Muscle layer of colon (tissue), 2 donors: ENCODE measurements around the gene KDM4C.

Source experiments
- H3K27ac ChIP-seq: one replicate; pipeline ENCODE4 v1.7.0; 2013; ENCODE audit warnings: low read depth, mild to moderate bottlenecking, low read length, moderate library complexity
- H3K27me3 ChIP-seq, 2 donors: one replicate each; pipeline ENCODE4 v1.7.0; 2013; ENCODE audit warnings: low read length in 2 of 2, mild to moderate bottlenecking in 2 of 2; ENCODE audit not compliant: insufficient read depth in 2 of 2, control insufficient read depth in 1 of 2
- H3K36me3 ChIP-seq: one replicate; pipeline ENCODE4 v1.7.0; 2013; ENCODE audit warnings: mild to moderate bottlenecking, low read length; ENCODE audit not compliant: insufficient read depth
- H3K4me1 ChIP-seq: one replicate; pipeline ENCODE4 v1.7.0; 2013; ENCODE audit warnings: mild to moderate bottlenecking, low read length; ENCODE audit not compliant: insufficient read depth
- H3K4me3 ChIP-seq, 2 donors: one replicate each; pipeline ENCODE4 v1.7.0; 2013; ENCODE audit warnings: low read length in 2 of 2, low read depth in 1 of 2, mild to moderate bottlenecking in 1 of 2, moderate library complexity in 1 of 2
- H3K9ac ChIP-seq: one replicate; pipeline ENCODE4 v1.7.0; 2013; ENCODE audit warnings: low read length
- H3K9me3 ChIP-seq: one replicate; pipeline ENCODE4 v1.7.0; 2013; ENCODE audit warnings: mild to moderate bottlenecking, low read length
- donor health status: abdominal sarcoma.
- donor health status: Adenocarcinoma of cecum.

The KDM4C gene

GRCh38 chr9:6961845-6962522 is 204.2 kb downstream of the KDM4C start:
- Histone ChIP-seq H3K9me3 (no peaks in the 10 kb centered on the region), H3K27me3 (no peaks in the 10 kb centered on the region), H3K4me3 (no peak overlapping the region), H3K4me1 (no peaks in the 10 kb centered on the region), H3K36me3 (no peaks in the 10 kb centered on the region), H3K27ac (no peak overlapping the region), H3K9ac (no peak overlapping the region)

- Histone ChIP-seq H3K27me3 (no peaks in the 10 kb centered on the region), H3K4me1 (no peaks in the 10 kb centered on the region), H3K9me3 (no peaks in the 10 kb centered on the region), H3K27ac (no peak overlapping the region), H3K36me3 (no peaks in the 10 kb centered on the region), H3K9ac (no peak overlapping the region), H3K4me3 (no peak overlapping the region)
Observed at GRCh38 chr9:6965566-6965965, 207.8 kb downstream of the KDM4C start.

- Histone ChIP-seq H3K9ac (no peak overlapping the region), H3K4me1 (no peaks in the 10 kb centered on the region), H3K9me3 (no peaks in the 10 kb centered on the region), H3K27me3 (no peaks in the 10 kb centered on the region), H3K27ac (no peak overlapping the region), H3K4me3 (no peak overlapping the region), H3K36me3 (no peaks in the 10 kb centered on the region)
Observed at GRCh38 chr9:6968271-6968670, 210.5 kb downstream of the KDM4C start.

- Histone ChIP-seq H3K4me1 (no peaks in the 10 kb centered on the region), H3K27ac (no peak overlapping the region), H3K9me3 (no peaks in the 10 kb centered on the region), H3K27me3 (no peaks in the 10 kb centered on the region), H3K9ac (no peak overlapping the region), H3K4me3 (no peak overlapping the region), H3K36me3 (no peaks in the 10 kb centered on the region)
Observed at GRCh38 chr9:6969805-6970204, 212.0 kb downstream of the KDM4C start.

GRCh38 chr9:6973089-6973488 is 215.3 kb downstream of the KDM4C start:
- no peaks in the 10 kb centered on the region for H3K9me3 ChIP-seq
- no peaks in the 10 kb centered on the region for H3K27me3 ChIP-seq
- no peak overlapping the region for H3K4me3 ChIP-seq
- H3K4me1 ChIP-seq: no peaks in the 10 kb centered on the region
- H3K27ac ChIP-seq: no peak overlapping the region
- H3K36me3 ChIP-seq: no peaks in the 10 kb centered on the region
- H3K9ac ChIP-seq: no peak overlapping the region

GRCh38 chr9:6973762-6974161 is 216.0 kb downstream of the KDM4C start:
- H3K4me3 ChIP-seq: no peak overlapping the region
- H3K27ac ChIP-seq: no peak overlapping the region
- no peaks in the 10 kb centered on the region for H3K36me3 ChIP-seq
- H3K9ac ChIP-seq: no peak overlapping the region
- H3K9me3 ChIP-seq: no peaks in the 10 kb centered on the region
- no peaks in the 10 kb centered on the region for H3K4me1 ChIP-seq
- no peaks in the 10 kb centered on the region for H3K27me3 ChIP-seq

GRCh38 chr9:6975198-6975597 is 217.4 kb downstream of the KDM4C start:
- H3K4me1 ChIP-seq: no peaks in the 10 kb centered on the region
- H3K4me3 ChIP-seq: no peak overlapping the region
- H3K27ac ChIP-seq: no peak overlapping the region
- H3K9ac ChIP-seq: no peak overlapping the region
- no peaks in the 10 kb centered on the region for H3K36me3 ChIP-seq
- H3K9me3 ChIP-seq: no peaks in the 10 kb centered on the region
- no peaks in the 10 kb centered on the region for H3K27me3 ChIP-seq

- H3K27ac ChIP-seq: no peak overlapping the region
- H3K36me3 ChIP-seq: peaks cover 8% of the 10 kb centered on the region
Observed at GRCh38 chr9:6977761-6978160, 220.0 kb downstream of the KDM4C start.

GRCh38 chr9:6978591-6978990 is 220.8 kb downstream of the KDM4C start:
- H3K27me3 ChIP-seq: no peaks in the 10 kb centered on the region
- no peaks in the 10 kb centered on the region for H3K9me3 ChIP-seq
- no peaks in the 10 kb centered on the region for H3K4me1 ChIP-seq
- H3K9ac ChIP-seq: no peak overlapping the region
- no peak overlapping the region for H3K27ac ChIP-seq
- H3K4me3 ChIP-seq: no peak overlapping the region
- peaks cover 12% of the 10 kb centered on the region for H3K36me3 ChIP-seq

More at GRCh38 chr9:6977761-6978160, 220.0 kb downstream of the KDM4C start:
- no peaks in the 10 kb centered on the region for H3K9me3 ChIP-seq
- H3K27me3 ChIP-seq: no peaks in the 10 kb centered on the region
- no peaks in the 10 kb centered on the region for H3K4me1 ChIP-seq
- H3K4me3 ChIP-seq: no peak overlapping the region
- H3K9ac ChIP-seq: no peak overlapping the region

- no peak overlapping the region for H3K9ac ChIP-seq
- H3K36me3 ChIP-seq: peaks cover 27% of the 10 kb centered on the region
Observed at GRCh38 chr9:6984941-6985578, 227.3 kb downstream of the KDM4C start.

GRCh38 chr9:6986141-6986815 is 228.5 kb downstream of the KDM4C start:
- Histone ChIP-seq H3K27me3 (no peaks in the 10 kb centered on the region), H3K36me3 (peaks cover 37% of the 10 kb centered on the region), H3K27ac (no peak overlapping the region), H3K9ac (no peak overlapping the region), H3K9me3 (no peaks in the 10 kb centered on the region), H3K4me1 (no peaks in the 10 kb centered on the region), H3K4me3 (no peak overlapping the region)

More at GRCh38 chr9:6984941-6985578, 227.3 kb downstream of the KDM4C start:
- no peaks in the 10 kb centered on the region for H3K27me3 ChIP-seq
- H3K4me3 ChIP-seq: no peak overlapping the region
- H3K4me1 ChIP-seq: no peaks in the 10 kb centered on the region
- H3K9me3 ChIP-seq: no peaks in the 10 kb centered on the region
- no peak overlapping the region for H3K27ac ChIP-seq
